ENCODE measurements around the gene FAM240A.

GRCh38 chr3:46672349-46672695 lies 60.0 kb downstream of the FAM240A start:
- TF ChIP-seq POLR2A (IDR thresholded peaks at IDR 0.05; ENCODE audit: low read depth, low read length) = no peak
- TF ChIP-seq, protein P1, sequence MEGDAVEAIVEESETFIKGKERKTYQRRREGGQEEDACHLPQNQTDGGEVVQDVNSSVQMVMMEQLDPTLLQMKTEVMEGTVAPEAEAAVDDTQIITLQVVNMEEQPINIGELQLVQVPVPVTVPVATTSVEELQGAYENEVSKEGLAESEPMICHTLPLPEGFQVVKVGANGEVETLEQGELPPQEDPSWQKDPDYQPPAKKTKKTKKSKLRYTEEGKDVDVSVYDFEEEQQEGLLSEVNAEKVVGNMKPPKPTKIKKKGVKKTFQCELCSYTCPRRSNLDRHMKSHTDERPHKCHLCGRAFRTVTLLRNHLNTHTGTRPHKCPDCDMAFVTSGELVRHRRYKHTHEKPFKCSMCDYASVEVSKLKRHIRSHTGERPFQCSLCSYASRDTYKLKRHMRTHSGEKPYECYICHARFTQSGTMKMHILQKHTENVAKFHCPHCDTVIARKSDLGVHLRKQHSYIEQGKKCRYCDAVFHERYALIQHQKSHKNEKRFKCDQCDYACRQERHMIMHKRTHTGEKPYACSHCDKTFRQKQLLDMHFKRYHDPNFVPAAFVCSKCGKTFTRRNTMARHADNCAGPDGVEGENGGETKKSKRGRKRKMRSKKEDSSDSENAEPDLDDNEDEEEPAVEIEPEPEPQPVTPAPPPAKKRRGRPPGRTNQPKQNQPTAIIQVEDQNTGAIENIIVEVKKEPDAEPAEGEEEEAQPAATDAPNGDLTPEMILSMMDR (IDR thresholded peaks at IDR 0.05; ENCODE audit: extremely low read depth in 1 of 2, insufficient read depth in 1 of 2, low read depth in 1 of 2, low read length in 2 of 2) = no peak

All from endothelial cell of umbilical vein (primary cell).